Activated CD8-positive, alpha-beta T cell treated with anti-CD3 and anti-CD28 coated beads for 36 hours (primary cell): ENCODE results near the gene DENND6B. TPM values are rescaled to one million over a fixed set of nuclear protein-coding genes. Genes with fewer than 3 reads are reported as not detected.

ENCODE experiments used
- ATAC-seq: fragments of 200-7000 bp; cut with Tn5 transposase; one replicate; pipeline ENCODE4 v1.10.0; 2021; ENCODE audit warnings: mild to moderate bottlenecking, moderate library complexity
- CTCF ChIA-PET: fragments of 350-600 bp; sonication (Branson Sonifier 250); formaldehyde crosslinking; loops from one replicate; lab custom pipeline; 2021; ENCODE audit warnings: antibody characterized with exemption; lab: Charles Lee
- POLR2A ChIA-PET: fragments of 350-600 bp; sonication (Branson Sonifier 250); formaldehyde crosslinking; loops from one replicate; lab custom pipeline; 2021; ENCODE audit warnings: antibody characterized with exemption; lab: Charles Lee
- DNase-seq: peaks from one replicate; pipeline ENCODE4 v3.0.0-alpha.2; 2020
- H3K27ac Mint-ChIP-seq: one replicate; pipeline ENCODE4 v1.8.0; 2021; ENCODE audit warnings: mild to moderate bottlenecking, mixed read lengths
- H3K27me3 Mint-ChIP-seq: one replicate; pipeline ENCODE4 v1.8.0; 2021; ENCODE audit warnings: mixed read lengths
- H3K36me3 Mint-ChIP-seq: one replicate; pipeline ENCODE4 v1.8.0; 2021; ENCODE audit warnings: low read depth, mixed read lengths
- H3K4me1 Mint-ChIP-seq: one replicate; pipeline ENCODE4 v1.8.0; 2021; ENCODE audit warnings: low read depth, mixed read lengths
- H3K4me3 Mint-ChIP-seq: one replicate; pipeline ENCODE4 v1.8.0; 2021; ENCODE audit warnings: mild to moderate bottlenecking, moderate library complexity, mixed read lengths
- H3K9me3 Mint-ChIP-seq: one replicate; pipeline ENCODE4 v1.8.0; 2021; ENCODE audit warnings: mixed read lengths
- CTCF ChIP-seq: fragments of 200-600 bp; IDR thresholded peaks from one replicate; pipeline ENCODE4 v1.8.0; 2022; ENCODE audit warnings: antibody characterized with exemption, mild to moderate bottlenecking
- intact Hi-C: fragments of 100-400 bp; cut with micrococcal nuclease; formaldehyde crosslinking; loops from one replicate; pipeline ENCODE4 v1.10.0; 2022
- total RNA-seq, 2 experiments: library from RNA; stranded (reverse); gene quantifications; one replicate each; pipeline ENCODE4 v1.2.3, GENCODE V29; 2021

The DENND6B gene
- total RNA-seq, 2 experiments from 2014 or later, result 4.6 to 5.3 TPM

- DNase-seq, result no peak
- intact Hi-C loops, result no loop called here
- Mint-ChIP-seq H3K27ac (no peak overlapping the region), H3K36me3 (no peaks in the 10 kb centered on the region), H3K4me3 (no peak overlapping the region), H3K9me3 (no peaks in the 10 kb centered on the region), H3K4me1 (peaks cover 8% of the 10 kb centered on the region), H3K27me3 (peaks cover 9% of the 10 kb centered on the region)
- ATAC-seq, result no peak
- no peak for TF ChIP-seq CTCF
- POLR2A ChIA-PET, result no interaction called here
- CTCF ChIA-PET, result no interaction called here
Measured at GRCh38 chr22:50298266-50298637, 28.6 kb downstream of the DENND6B start.

- no peak overlapping the region for H3K27ac Mint-ChIP-seq
- H3K4me1 Mint-ChIP-seq, result peaks cover 6% of the 10 kb centered on the region
- no peaks in the 10 kb centered on the region for H3K9me3 Mint-ChIP-seq
- ChIA-PET CTCF (interaction anchor here (0.8 kb wide), 1 partner anchor 9 kb away, joined by 3 read pairs; the partner anchor contains the start of gene PLXNB2), POLR2A (no interaction called here)
- DNase-seq (no peak), ATAC-seq (no peak)
- H3K36me3 Mint-ChIP-seq, result no peaks in the 10 kb centered on the region
- TF ChIP-seq CTCF, result no peak
- intact Hi-C loops, result no loop called here
- H3K4me3 Mint-ChIP-seq, result no peak overlapping the region
- peaks cover 6% of the 10 kb centered on the region for H3K27me3 Mint-ChIP-seq
Measured at GRCh38 chr22:50297510-50298265, 29.1 kb downstream of the DENND6B start.

GRCh38 chr22:50296658-50297490 is 29.9 kb downstream of the DENND6B start:
- Mint-ChIP-seq H3K4me3 (no peak overlapping the region), H3K27ac (no peak overlapping the region), H3K4me1 (peaks cover 10% of the 10 kb centered on the region), H3K9me3 (no peaks in the 10 kb centered on the region), H3K36me3 (no peaks in the 10 kb centered on the region), H3K27me3 (peaks cover 6% of the 10 kb centered on the region)
- ATAC-seq, result no peak
- intact Hi-C loops, result no loop called here
- no peak for TF ChIP-seq CTCF
- no peak for DNase-seq
- ChIA-PET CTCF (interaction anchor here (0.8 kb wide), 1 partner anchor 10 kb away, joined by 3 read pairs; the partner anchor contains the start of gene PLXNB2), POLR2A (interaction anchor here (1.0 to 1.2 kb wide), 3 partner anchors 9 to 53 kb away, joined by 3 to 4 read pairs (median 3); partner anchors contain the start of gene TUBGCP6)

GRCh38 chr22:50294319-50294656 is 32.5 kb downstream of the DENND6B start:
- intact Hi-C loops, result no loop called here
- no peaks in the 10 kb centered on the region for H3K36me3 Mint-ChIP-seq
- H3K27ac Mint-ChIP-seq, result peak overlapping the region; percentile 42
- peak overlapping the region; percentile 74 for H3K4me3 Mint-ChIP-seq
- peaks cover 10% of the 10 kb centered on the region for H3K4me1 Mint-ChIP-seq
- CTCF ChIA-PET, result interaction anchor here (1.0 to 2.7 kb wide), 10 partner anchors 8 to 87 kb away, joined by 3 to 19 read pairs (median 3); partner anchors contain the start of genes DENND6B and HDAC10
- TF ChIP-seq CTCF, result no peak
- POLR2A ChIA-PET, result interaction anchor here (0.7 to 1.4 kb wide), 4 partner anchors 12 to 71 kb away, joined by 3 to 8 read pairs (median 3); partner anchors contain the start of gene PLXNB2
- DNase-seq (no peak), ATAC-seq (no peak)
- no peaks in the 10 kb centered on the region for H3K9me3 Mint-ChIP-seq
- peaks cover 11% of the 10 kb centered on the region for H3K27me3 Mint-ChIP-seq
